Measurements from ENCODE around the gene CASK.
"Not testable (repeated sequence)": the region's sequence is repeated elsewhere in the genome, so short reads cannot be mapped to it uniquely, and the experiment has no call there.

CASK gene

GRCh38 chrX:41732260-41732659 lies 191.1 kb downstream of the CASK start:
- no peak for DNase-seq (ENCODE audit: low read depth)

GRCh38 chrX:41730081-41730480 lies 193.3 kb downstream of the CASK start:
- DNase-seq (ENCODE audit: low read depth): no peak

DNA sequence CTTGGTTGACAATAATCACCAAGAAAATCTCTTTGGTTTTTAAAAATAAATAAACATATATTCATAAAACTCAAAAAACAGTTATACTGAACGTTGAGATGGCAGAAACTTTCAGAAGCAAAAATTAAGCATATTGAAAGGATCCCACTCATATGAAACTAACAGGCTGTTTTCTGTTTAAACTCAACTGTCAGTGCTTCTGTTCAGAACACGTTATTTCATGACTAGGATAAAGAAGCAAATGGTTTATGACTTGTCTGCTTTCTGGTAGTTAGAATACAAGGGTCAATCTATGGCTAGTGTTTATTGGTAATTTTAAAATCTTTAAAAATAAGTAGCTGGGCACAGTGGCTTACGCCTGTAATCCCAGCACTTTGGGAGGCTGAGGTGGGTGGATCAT lies 195.2 kb downstream of the CASK start:
- DNase-seq (ENCODE audit: low read depth): no peak

GRCh38 chrX:41723826-41724225 lies 199.5 kb downstream of the CASK start, which contains the start of gene GPR82:
TSS of gene GPR82 (plus strand) at chrX:41724181. CDS start at chrX:41727027, 2,846 bp downstream.
- DNase-seq (ENCODE audit: low read depth): no peak

DNA sequence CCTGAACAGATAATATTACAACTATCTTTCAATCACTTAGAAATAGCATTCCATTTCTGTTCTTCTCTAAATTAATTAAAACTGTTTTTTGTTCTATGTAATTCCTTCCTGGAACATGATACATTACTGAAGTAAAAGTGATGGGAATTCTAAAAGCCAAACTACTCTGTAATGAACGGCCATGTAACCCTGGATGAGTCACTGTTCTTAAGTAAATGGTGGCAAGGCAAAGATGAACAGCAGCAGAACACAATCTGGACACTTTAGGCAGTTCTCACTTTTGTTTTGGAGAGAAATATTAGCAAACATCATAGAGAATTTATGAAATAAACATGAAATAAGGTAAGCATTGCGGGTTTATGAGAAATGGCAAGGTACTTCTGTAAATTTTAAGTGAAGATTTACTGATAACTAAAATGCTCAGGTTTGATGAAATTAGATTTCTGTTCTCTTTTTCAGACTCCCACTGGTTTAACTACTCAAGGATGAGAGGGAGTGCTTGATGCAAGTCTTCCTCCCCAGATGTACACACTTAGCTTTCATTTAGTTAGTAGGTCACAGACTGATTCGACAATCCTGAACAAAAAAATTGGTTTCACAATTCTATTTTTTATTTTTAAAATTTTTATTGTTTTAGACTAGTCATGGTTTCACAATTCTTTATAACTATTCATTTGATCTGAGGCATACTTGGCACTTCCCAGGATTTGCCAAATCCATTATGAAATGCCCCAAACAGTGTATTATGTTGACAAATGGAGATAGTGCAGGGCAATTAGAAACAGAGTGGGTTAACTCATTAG lies 200.3 kb downstream of the CASK start:
- peak; percentile 31 for DNase-seq (ENCODE audit: low read depth)

GRCh38 chrX:41722214-41722613 lies 201.1 kb downstream of the CASK start:
- no peak for DNase-seq (ENCODE audit: low read depth)

DNA sequence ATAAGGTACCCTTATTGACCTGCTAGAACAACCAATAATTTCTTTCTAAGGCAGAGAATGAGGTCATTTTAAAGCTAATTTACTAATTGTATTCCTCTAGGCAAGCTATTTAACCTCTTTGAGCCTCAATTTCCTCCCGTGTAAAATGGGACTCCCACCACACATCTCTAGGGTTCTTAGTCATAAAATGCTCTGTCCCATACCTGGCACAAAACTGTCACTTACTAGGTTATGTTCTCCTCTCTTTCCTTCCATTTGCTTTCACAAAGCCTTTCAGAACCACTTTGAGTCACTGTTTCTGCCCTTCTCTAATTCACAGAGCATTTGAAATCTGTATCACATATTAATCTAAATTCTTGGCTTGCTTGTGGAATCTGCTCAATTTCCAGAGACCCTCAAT lies 201.8 kb downstream of the CASK start:
- DNase-seq (ENCODE audit: low read depth): no peak

DNA sequence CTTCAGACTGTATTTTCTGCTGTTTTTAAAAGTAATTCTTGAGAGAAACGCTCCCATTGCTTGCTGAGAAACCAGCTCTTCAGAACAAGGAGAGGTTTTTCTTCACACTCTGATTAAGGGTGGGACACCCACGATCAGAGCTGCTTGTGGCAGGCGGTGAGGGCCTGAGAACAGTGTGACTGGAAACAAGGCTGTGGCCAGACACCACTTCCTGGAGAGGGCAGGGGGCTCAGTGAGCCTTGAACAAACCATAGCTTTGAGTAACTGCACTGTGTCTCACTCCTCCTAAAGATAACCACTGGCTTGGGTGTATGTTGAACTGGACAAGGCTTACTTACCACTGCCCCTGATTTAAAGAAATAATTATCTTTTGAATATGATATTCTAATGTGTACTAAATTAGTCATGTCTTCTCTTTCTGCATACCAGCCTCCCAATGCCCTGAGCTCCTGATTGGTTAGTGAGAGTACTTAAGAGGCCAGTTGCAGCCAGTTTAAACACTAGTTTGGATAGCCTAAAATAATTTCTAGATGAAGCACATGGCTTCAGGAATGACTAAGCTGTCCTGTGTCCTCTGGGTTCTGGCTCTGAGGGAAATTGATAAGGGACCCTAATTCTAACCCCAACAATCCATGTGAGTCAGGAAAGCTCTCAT lies 203.1 kb downstream of the CASK start:
- DNase-seq (ENCODE audit: low read depth): peak; percentile 47

DNA sequence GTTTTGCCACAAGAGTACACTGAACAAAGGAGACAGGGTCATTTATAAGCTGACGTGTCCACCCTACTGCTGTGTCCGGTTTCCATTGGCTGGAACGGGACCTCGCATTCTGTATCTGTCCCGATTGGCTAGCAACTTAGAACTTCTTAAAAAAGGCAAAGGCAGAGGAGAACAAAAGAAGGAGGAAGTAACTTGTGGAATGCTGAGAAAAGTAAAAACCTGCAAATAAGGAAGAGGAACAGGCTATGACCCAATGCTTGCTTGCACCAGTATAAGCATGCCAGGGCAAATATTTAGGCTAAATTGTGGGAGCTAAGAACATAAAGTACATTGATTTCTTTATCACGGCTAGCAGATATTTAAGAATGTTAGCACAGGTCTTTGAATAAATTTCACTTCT lies 203.7 kb downstream of the CASK start:
- DNase-seq (ENCODE audit: low read depth): not testable (repeated sequence)

- DNase-seq (ENCODE audit: low read depth): no peak
Measured at GRCh38 chrX:41718481-41719235, 204.7 kb downstream of the CASK start.

DNA sequence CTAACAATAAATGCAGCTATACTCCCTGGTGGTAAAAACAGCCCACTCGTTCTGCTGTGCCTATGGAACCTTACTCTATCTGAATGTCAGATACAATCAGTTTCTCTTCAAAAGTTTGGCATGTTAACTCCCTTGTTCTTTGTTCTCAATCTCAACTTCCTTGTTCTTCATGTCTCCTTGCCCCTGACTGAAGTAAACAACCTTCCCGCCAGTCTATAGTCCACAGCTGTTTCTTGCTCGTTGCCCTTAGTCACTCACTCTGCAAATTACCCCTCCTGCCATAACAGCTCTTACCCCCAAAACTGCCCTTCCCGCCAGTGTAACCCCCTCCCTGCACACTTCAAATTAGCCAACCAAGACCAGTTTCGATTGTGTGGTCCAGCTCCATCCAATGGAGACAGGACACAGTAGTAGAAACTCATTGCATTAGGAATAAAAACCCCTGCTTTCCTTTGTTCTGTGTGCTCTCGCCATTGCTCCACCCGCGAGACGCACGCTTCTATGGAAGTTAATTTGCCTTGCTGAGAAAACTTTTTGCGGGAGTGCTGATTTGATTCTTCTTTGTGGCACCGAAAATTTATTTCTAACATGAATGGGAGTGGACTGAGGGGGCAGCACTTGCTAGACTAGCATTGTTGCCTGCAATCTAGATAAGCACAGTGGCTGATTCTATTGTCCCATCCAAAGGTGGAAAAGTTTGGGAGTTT lies 206.4 kb downstream of the CASK start:
- no peak for DNase-seq (ENCODE audit: low read depth)

DNA sequence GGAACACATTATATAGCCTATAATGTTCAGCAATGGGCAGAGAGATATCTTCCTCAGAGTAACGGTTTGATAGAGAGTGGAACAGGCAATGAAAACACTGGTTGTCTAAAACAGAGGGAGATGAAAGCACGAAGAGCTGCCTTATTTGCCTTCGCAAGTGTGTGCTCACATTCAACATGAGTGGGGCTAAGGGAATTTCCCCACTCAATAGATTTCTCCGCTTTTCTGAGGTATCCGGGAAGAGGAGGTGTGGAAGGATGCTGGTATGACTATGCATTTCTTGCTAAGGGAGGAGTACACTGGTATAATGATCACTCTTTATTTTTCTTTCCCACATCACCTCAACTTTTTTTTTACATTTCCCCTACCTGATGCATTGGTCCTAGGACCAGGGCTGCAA lies 207.1 kb downstream of the CASK start:
- DNase-seq (ENCODE audit: low read depth): no peak

- no peak for DNase-seq (ENCODE audit: low read depth)
Measured at GRCh38 chrX:41711021-41711667, 212.2 kb downstream of the CASK start.

- no peak for DNase-seq (ENCODE audit: low read depth)
Measured at GRCh38 chrX:41708486-41708885, 214.9 kb downstream of the CASK start.

DNA sequence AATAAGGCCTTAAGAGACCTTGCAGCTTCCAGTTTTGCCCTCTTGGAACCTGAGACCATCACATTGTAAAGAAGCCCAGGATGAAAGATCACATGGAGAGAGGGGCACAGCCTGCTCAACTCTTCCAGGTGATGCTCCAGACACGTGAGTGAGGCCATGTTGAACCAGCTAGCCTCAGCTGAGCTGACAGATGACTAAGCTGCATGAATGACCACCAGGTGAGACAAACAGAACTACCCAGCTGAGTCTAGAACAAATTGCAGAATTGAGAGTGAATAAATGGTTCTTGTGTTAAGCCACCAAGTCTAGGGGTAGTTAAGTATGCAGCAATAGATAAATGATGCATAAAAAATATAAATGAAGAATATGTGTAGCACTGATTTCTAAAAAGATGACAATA lies 216.1 kb downstream of the CASK start:
- no peak for DNase-seq (ENCODE audit: low read depth)

GRCh38 chrX:41705680-41706374 lies 217.5 kb downstream of the CASK start:
- no peak for DNase-seq (ENCODE audit: low read depth)

DNA sequence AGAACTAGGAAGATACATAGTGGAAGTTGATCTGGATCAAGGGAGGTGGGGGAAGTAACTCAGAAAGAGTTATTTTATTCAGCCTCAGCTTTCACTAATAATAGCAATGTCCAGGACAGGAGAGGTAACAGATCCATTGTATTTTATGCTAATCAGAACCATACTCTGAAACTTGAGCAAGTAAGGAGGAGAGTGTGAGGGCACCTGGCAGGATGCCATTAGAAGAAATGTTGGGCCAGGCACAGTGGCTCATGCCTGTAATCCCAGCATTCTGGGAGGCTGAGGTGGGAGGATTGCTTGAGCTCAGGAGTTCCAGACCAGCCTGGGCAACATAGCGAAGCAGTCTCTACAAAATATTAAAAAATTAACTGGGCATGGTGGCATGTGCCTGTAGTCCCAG lies 218.3 kb downstream of the CASK start:
- no peak for DNase-seq (ENCODE audit: low read depth)

DNA sequence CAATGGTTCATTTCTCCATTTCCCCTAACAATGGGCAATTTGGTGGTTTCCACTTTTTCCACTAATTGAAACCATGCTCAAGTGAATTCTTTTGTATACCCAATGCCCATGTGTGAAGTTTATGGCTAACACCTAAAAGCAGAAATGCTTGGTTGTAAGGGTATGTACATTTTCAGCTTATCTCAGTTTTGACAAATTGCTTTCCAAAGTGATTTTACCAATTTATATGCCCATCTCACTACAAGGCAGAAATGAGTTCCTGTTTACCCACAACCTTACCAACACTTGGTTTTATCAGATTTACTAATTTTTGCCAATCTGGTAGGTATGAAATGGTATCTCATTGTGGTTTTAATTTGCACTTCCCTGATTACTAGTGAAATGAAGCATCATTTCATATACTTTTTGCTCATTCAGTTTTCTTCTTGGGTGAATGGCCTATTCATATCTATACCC lies 219.8 kb downstream of the CASK start:
- DNase-seq (ENCODE audit: low read depth): no peak

DNA sequence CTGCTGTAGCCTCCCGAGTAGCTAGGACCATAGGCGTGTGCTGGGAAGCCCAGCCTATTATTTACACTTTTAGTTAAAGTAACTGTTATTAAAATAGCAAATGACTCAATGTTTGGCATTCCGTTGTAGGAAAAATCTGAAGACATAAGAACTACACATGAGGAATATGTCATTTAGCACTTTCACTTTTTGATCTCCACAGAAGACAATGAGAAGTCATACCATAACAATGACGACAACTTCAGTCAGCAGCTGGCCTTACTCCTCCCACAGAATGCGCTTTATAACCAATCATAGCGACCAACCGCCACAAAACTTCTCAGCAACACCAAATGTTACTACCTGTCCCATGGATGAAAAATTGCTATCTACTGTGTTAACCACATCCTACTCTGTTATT lies 227.9 kb downstream of the CASK start:
- DNase-seq (ENCODE audit: low read depth): no peak

GRCh38 chrX:41693024-41693423 lies 230.3 kb downstream of the CASK start:
- DNase-seq (ENCODE audit: low read depth): no peak

GRCh38 chrX:41692162-41692749 lies 231.1 kb downstream of the CASK start:
- peak; percentile 40 for DNase-seq (ENCODE audit: low read depth)

Data from stromal cell of bone marrow (primary cell).